ENCODE data around the gene DIS3L2.

GRCh38 chr2:231927566-231927890 lies 34.0 kb upstream of the DIS3L2 start:
- TF ChIP-seq CTCF (conservative IDR thresholded peaks at IDR 0.05; ENCODE audit: low read depth in 2 of 2) (no peak), EZH2 (IDR thresholded peaks at IDR 0.05; ENCODE audit: low read depth, unreplicated experiment) (no peak), POLR2AphosphoS5 (IDR thresholded peaks at IDR 0.05; ENCODE audit: low read depth) (no peak), ZNF331 (CRISPR knock-in tag; IDR thresholded peaks at IDR 0.05; ENCODE audit: low read depth) (no peak), EZH2phosphoT487 (IDR thresholded peaks at IDR 0.05; ENCODE audit: unreplicated experiment) (no peak), ETS1 (IDR thresholded peaks at IDR 0.05) (no peak), JUNB (IDR thresholded peaks at IDR 0.05; ENCODE audit: unreplicated experiment) (no peak), CREB1 (CRISPR knock-in tag; IDR thresholded peaks at IDR 0.05; ENCODE audit: low read depth) (no peak), REST (IDR thresholded peaks at IDR 0.05; ENCODE audit: unreplicated experiment) (no peak)
